HFFc6 (cell line): ENCODE data around the gene NECTIN1. TPM values are rescaled to one million over a fixed set of nuclear protein-coding genes. Genes with fewer than 3 reads are reported as not detected.
A peak's percentile ranks its signal among the peaks of the same experiment; 100 is the strongest.

Experiments used
- DNase-seq: peaks from one replicate; pipeline ENCODE4 v3.0.0-alpha.2; 2018
- H3K27ac Mint-ChIP-seq: 2 replicates; pipeline ENCODE4 v1.8.0; 2020; ENCODE audit warnings: mild to moderate bottlenecking, mixed read lengths
- H3K27me3 Mint-ChIP-seq: 2 replicates; pipeline ENCODE4 v1.8.0; 2021; ENCODE audit warnings: mild to moderate bottlenecking, moderate library complexity, mixed read lengths; ENCODE audit not compliant: insufficient read depth
- H3K36me3 Mint-ChIP-seq: 2 replicates; pipeline ENCODE4 v1.8.0; 2021; ENCODE audit warnings: low read depth, mixed read lengths
- H3K4me1 Mint-ChIP-seq: 2 replicates; pipeline ENCODE4 v1.8.0; 2020; ENCODE audit warnings: low read depth, mixed read lengths
- H3K4me3 Mint-ChIP-seq: 2 replicates; pipeline ENCODE4 v1.8.0; 2020; ENCODE audit warnings: mild to moderate bottlenecking, moderate library complexity, mixed read lengths
- H3K9me3 Mint-ChIP-seq: 2 replicates; pipeline ENCODE4 v1.8.0; 2020; ENCODE audit warnings: mild to moderate bottlenecking, mixed read lengths
- CTCF ChIP-seq: fragments of 200-600 bp; sonication (generic); IDR thresholded peaks from 2 replicates; pipeline ENCODE4 v1.5.0; 2021; ENCODE audit warnings: antibody characterized with exemption, mild to moderate bottlenecking
- total RNA-seq, 6 experiments: library from RNA; stranded (reverse); fragmentation: NEBNext Ultra II Directional; extraction: Animal tissue kit (Norgen Biotek cat#: 25700); gene quantifications; 2 replicates in 1 of 6; 3 replicates in 5 of 6; pipeline ENCODE4 v1.2.3, GENCODE V29; 2021

Gene NECTIN1
- total RNA-seq, 6 experiments from 2014 or later: 4.1 to 7.9 (median 6.6) TPM

GRCh38 chr11:119691701-119692539 is 37.1 kb downstream of the NECTIN1 start:
- no peak for TF ChIP-seq CTCF
- Mint-ChIP-seq H3K27ac (no peak overlapping the region), H3K4me3 (no peak overlapping the region), H3K36me3 (no peaks in the 10 kb centered on the region), H3K27me3 (peaks cover 7% of the 10 kb centered on the region), H3K9me3 (no peaks in the 10 kb centered on the region), H3K4me1 (peaks cover 10% of the 10 kb centered on the region; the same call in 1 of the 2 replicates)
- DNase-seq: no peak

GRCh38 chr11:119691020-119691666 is 37.9 kb downstream of the NECTIN1 start:
- peaks cover 7% of the 10 kb centered on the region; the same call in 1 of the 2 replicates for H3K4me1 Mint-ChIP-seq
- DNase-seq: no peak
- peak; percentile 24; the same call in 1 of the 2 replicates for TF ChIP-seq CTCF
- peaks cover 7% of the 10 kb centered on the region for H3K27me3 Mint-ChIP-seq
- H3K36me3 Mint-ChIP-seq: no peaks in the 10 kb centered on the region
- H3K4me3 Mint-ChIP-seq: no peak overlapping the region
- H3K9me3 Mint-ChIP-seq: no peaks in the 10 kb centered on the region
- no peak overlapping the region for H3K27ac Mint-ChIP-seq

GRCh38 chr11:119689302-119689701 is 39.7 kb downstream of the NECTIN1 start:
- no peak for TF ChIP-seq CTCF
- peaks cover 6% of the 10 kb centered on the region for H3K4me1 Mint-ChIP-seq
- H3K9me3 Mint-ChIP-seq: no peaks in the 10 kb centered on the region
- no peak overlapping the region for H3K4me3 Mint-ChIP-seq
- H3K36me3 Mint-ChIP-seq: no peaks in the 10 kb centered on the region
- H3K27me3 Mint-ChIP-seq: peaks cover 6% of the 10 kb centered on the region
- H3K27ac Mint-ChIP-seq: no peak overlapping the region
- DNase-seq: no peak

GRCh38 chr11:119688356-119688755 is 40.6 kb downstream of the NECTIN1 start:
- Mint-ChIP-seq H3K4me3 (no peak overlapping the region), H3K9me3 (no peaks in the 10 kb centered on the region), H3K27ac (no peak overlapping the region), H3K27me3 (peaks cover 6% of the 10 kb centered on the region), H3K36me3 (no peaks in the 10 kb centered on the region), H3K4me1 (peaks cover 14% of the 10 kb centered on the region)
- no peak for DNase-seq
- TF ChIP-seq CTCF: no peak

- peaks cover 14% of the 10 kb centered on the region for H3K4me1 Mint-ChIP-seq
- no peak overlapping the region for H3K4me3 Mint-ChIP-seq
These were observed 41.5 kb downstream of the NECTIN1 start for GRCh38 chr11:119687373-119688046.

More at GRCh38 chr11:119687373-119688046, 41.5 kb downstream of the NECTIN1 start:
- H3K9me3 Mint-ChIP-seq: no peaks in the 10 kb centered on the region
- no peaks in the 10 kb centered on the region for H3K36me3 Mint-ChIP-seq
- H3K27me3 Mint-ChIP-seq: peaks cover 2% of the 10 kb centered on the region; the same call in 1 of the 2 replicates
- H3K27ac Mint-ChIP-seq: no peak overlapping the region
- DNase-seq: no peak
- no peak for TF ChIP-seq CTCF
